WTC11 (cell line): ENCODE measurements around the gene GAK. TPM values are rescaled to one million over a fixed set of nuclear protein-coding genes. Genes with fewer than 3 reads are reported as not detected.

Source experiments
- ATAC-seq: fragments of 200-7000 bp; cut with Tn5 transposase; 2 replicates; pipeline ENCODE4 v1.10.0; 2021; ENCODE audit warnings: mild to moderate bottlenecking, moderate library complexity
- CTCF ChIA-PET: fragments of 300-600 bp; sonication (Branson Sonifier 250); formaldehyde crosslinking; loops from one replicate; lab custom pipeline; 2021; ENCODE audit warnings: antibody characterized with exemption; lab: Charles Lee
- POLR2A ChIA-PET: fragments of 350-600 bp; sonication (Branson Sonifier 250); formaldehyde crosslinking; loops from one replicate; lab custom pipeline; 2021; ENCODE audit warnings: antibody characterized with exemption; lab: Charles Lee
- DNase-seq: peaks from one replicate; pipeline ENCODE4 v3.0.0; 2021; ENCODE audit warnings: low spot score
- H3K27ac Mint-ChIP-seq: 2 replicates; pipeline ENCODE4 v1.8.0; 2021; ENCODE audit warnings: mixed read lengths
- H3K27me3 Mint-ChIP-seq: 2 replicates; pipeline ENCODE4 v1.8.0; 2021; ENCODE audit warnings: low read depth, mild to moderate bottlenecking, moderate library complexity, mixed read lengths
- H3K36me3 Mint-ChIP-seq: 2 replicates; pipeline ENCODE4 v1.8.0; 2021; ENCODE audit warnings: mixed read lengths
- H3K4me1 Mint-ChIP-seq: 2 replicates; pipeline ENCODE4 v1.8.0; 2022; ENCODE audit warnings: mixed read lengths
- H3K4me3 Mint-ChIP-seq: 2 replicates; pipeline ENCODE4 v1.8.0; 2021; ENCODE audit warnings: mild to moderate bottlenecking, moderate library complexity, mixed read lengths
- H3K9me3 Mint-ChIP-seq: 2 replicates; pipeline ENCODE4 v1.8.0; 2021; ENCODE audit warnings: mixed read lengths
- CDX4 ChIP-seq: fragments of 250-450 bp; sonication (Bioruptor Pico); IDR thresholded peaks from 2 replicates; pipeline ENCODE4 v1.9.0; 2021; ENCODE audit warnings: moderate library complexity, mild to moderate bottlenecking, inconsistent platforms, borderline replicate concordance
- ELF4 ChIP-seq: sonication (generic); formaldehyde crosslinking; IDR thresholded peaks from 2 replicates; pipeline ENCODE4 v1.8.1; 2022; ENCODE audit warnings: low read depth, mild to moderate bottlenecking, moderate library complexity, missing genetic modification reagents
- EMX1 ChIP-seq: fragments of 250-450 bp; sonication (Bioruptor Pico); IDR thresholded peaks from 2 replicates; pipeline ENCODE4 v1.8.0; 2021; ENCODE audit warnings: mild to moderate bottlenecking
- ERG ChIP-seq: fragments of 250-450 bp; sonication (Bioruptor Pico); IDR thresholded peaks from 2 replicates; pipeline ENCODE4 v1.8.0; 2021; ENCODE audit warnings: mild to moderate bottlenecking
- FOXJ3 ChIP-seq: sonication (generic); formaldehyde crosslinking; IDR thresholded peaks from 2 replicates; pipeline ENCODE4 v1.9.0; 2021; ENCODE audit warnings: missing genetic modification reagents, mild to moderate bottlenecking, borderline replicate concordance
- FOXK1 ChIP-seq: sonication (generic); formaldehyde crosslinking; IDR thresholded peaks from 2 replicates; pipeline ENCODE4 v1.8.0; 2022; ENCODE audit warnings: mild to moderate bottlenecking, moderate library complexity, missing genetic modification reagents
- MLX ChIP-seq: sonication (generic); formaldehyde crosslinking; IDR thresholded peaks from 2 replicates; pipeline ENCODE4 v1.8.1; 2023; ENCODE audit warnings: mild to moderate bottlenecking, missing genetic modification reagents, moderate library complexity
- NFE2L1 ChIP-seq: sonication (generic); formaldehyde crosslinking; IDR thresholded peaks from 2 replicates; pipeline ENCODE4 v1.8.1; 2023; ENCODE audit warnings: missing genetic modification reagents
- NR2C2 ChIP-seq: sonication (generic); formaldehyde crosslinking; IDR thresholded peaks from 2 replicates; pipeline ENCODE4 v1.8.0; 2022; ENCODE audit warnings: mild to moderate bottlenecking, missing genetic modification reagents
- PRDM15 ChIP-seq: sonication (generic); formaldehyde crosslinking; IDR thresholded peaks from 2 replicates; pipeline ENCODE4 v1.8.0; 2022; ENCODE audit warnings: missing genetic modification reagents
- ZBTB21 ChIP-seq: sonication (generic); formaldehyde crosslinking; IDR thresholded peaks from 2 replicates; pipeline ENCODE4 v1.8.1; 2023; ENCODE audit warnings: mild to moderate bottlenecking, missing genetic modification reagents, borderline replicate concordance
- ZNF138 ChIP-seq: sonication (generic); formaldehyde crosslinking; conservative IDR thresholded peaks from 2 replicates; pipeline ENCODE4 v1.8.1; 2022; ENCODE audit warnings: mild to moderate bottlenecking, moderate library complexity, missing genetic modification reagents
- ZNF263 ChIP-seq: sonication (generic); formaldehyde crosslinking; IDR thresholded peaks from 2 replicates; pipeline ENCODE4 v1.8.1; 2022; ENCODE audit warnings: low read depth, mild to moderate bottlenecking, moderate library complexity, missing genetic modification reagents
- total RNA-seq: library from RNA; stranded (reverse); gene quantifications from 3 replicates; pipeline ENCODE4 v1.2.3, GENCODE V29; 2021
- TF ChIP-seq, protein P1 (sequence below): sonication (generic); formaldehyde crosslinking; IDR thresholded peaks from 2 replicates; pipeline ENCODE4 v1.8.0; 2022; ENCODE audit warnings: mild to moderate bottlenecking, missing genetic modification reagents
- TF ChIP-seq, protein P2 (sequence below): sonication (generic); formaldehyde crosslinking; conservative IDR thresholded peaks from 2 replicates; pipeline ENCODE4 v1.8.1; 2023; ENCODE audit warnings: mild to moderate bottlenecking, low read depth, missing genetic modification reagents, moderate library complexity
- TF ChIP-seq, protein P3 (sequence below): fragments of 250-450 bp; sonication (Bioruptor Pico); IDR thresholded peaks from 2 replicates; pipeline ENCODE4 v1.9.0; 2021; ENCODE audit warnings: mild to moderate bottlenecking

Gene GAK
- total RNA-seq, 1 experiment from 2014 or later, result 121 TPM

GRCh38 chr4:900721-901120, 31.4 kb downstream of the GAK start (continued):
- TF ChIP-seq ZNF263, result no peak

DNA sequence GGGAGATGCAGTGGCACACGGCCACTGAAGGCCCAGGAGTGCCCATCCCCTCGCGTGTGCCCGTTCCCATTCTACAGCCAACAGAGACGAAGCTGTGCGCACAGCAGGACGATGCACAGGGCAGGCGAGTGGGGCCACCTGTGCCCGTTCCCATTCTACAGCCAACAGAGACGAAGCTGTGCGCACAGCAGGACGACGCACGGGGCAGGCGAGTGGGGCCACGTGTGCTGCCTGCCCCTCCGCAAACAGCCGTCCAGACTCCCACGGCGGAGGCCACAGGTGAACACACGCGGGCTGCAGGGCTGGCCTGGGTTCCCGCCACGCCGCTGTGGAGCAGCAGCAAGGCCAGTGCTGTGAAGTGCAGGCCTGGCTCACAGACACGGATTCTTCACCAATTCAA, 32.0 kb downstream of the GAK start:
- CTCF ChIA-PET, result no interaction called here
- Mint-ChIP-seq H3K4me1 (peaks cover 7% of the 10 kb centered on the region), H3K9me3 (no peaks in the 10 kb centered on the region), H3K36me3 (peaks cover 7% of the 10 kb centered on the region), H3K4me3 (no peak overlapping the region), H3K27ac (peak overlapping the region; percentile 65), H3K27me3 (no peaks in the 10 kb centered on the region)
- POLR2A ChIA-PET, result no interaction called here
- ATAC-seq, result no peak
- TF ChIP-seq FOXJ3 (CRISPR knock-in tag) (no peak), CDX4 (CRISPR knock-in tag) (no peak), EMX1 (no peak), ZBTB21 (CRISPR knock-in tag) (no peak), ELF4 (CRISPR knock-in tag) (no peak)
- TF ChIP-seq, protein P1, sequence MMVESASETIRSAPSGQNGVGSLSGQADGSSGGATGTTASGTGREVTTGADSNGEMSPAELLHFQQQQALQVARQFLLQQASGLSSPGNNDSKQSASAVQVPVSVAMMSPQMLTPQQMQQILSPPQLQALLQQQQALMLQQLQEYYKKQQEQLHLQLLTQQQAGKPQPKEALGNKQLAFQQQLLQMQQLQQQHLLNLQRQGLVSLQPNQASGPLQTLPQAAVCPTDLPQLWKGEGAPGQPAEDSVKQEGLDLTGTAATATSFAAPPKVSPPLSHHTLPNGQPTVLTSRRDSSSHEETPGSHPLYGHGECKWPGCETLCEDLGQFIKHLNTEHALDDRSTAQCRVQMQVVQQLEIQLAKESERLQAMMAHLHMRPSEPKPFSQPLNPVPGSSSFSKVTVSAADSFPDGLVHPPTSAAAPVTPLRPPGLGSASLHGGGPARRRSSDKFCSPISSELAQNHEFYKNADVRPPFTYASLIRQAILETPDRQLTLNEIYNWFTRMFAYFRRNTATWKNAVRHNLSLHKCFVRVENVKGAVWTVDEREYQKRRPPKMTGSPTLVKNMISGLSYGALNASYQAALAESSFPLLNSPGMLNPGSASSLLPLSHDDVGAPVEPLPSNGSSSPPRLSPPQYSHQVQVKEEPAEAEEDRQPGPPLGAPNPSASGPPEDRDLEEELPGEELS (CRISPR knock-in tag), result no peak
- TF ChIP-seq, protein P2, sequence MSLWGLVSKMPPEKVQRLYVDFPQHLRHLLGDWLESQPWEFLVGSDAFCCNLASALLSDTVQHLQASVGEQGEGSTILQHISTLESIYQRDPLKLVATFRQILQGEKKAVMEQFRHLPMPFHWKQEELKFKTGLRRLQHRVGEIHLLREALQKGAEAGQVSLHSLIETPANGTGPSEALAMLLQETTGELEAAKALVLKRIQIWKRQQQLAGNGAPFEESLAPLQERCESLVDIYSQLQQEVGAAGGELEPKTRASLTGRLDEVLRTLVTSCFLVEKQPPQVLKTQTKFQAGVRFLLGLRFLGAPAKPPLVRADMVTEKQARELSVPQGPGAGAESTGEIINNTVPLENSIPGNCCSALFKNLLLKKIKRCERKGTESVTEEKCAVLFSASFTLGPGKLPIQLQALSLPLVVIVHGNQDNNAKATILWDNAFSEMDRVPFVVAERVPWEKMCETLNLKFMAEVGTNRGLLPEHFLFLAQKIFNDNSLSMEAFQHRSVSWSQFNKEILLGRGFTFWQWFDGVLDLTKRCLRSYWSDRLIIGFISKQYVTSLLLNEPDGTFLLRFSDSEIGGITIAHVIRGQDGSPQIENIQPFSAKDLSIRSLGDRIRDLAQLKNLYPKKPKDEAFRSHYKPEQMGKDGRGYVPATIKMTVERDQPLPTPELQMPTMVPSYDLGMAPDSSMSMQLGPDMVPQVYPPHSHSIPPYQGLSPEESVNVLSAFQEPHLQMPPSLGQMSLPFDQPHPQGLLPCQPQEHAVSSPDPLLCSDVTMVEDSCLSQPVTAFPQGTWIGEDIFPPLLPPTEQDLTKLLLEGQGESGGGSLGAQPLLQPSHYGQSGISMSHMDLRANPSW (CRISPR knock-in tag), result no peak
- no peak for DNase-seq

DNA sequence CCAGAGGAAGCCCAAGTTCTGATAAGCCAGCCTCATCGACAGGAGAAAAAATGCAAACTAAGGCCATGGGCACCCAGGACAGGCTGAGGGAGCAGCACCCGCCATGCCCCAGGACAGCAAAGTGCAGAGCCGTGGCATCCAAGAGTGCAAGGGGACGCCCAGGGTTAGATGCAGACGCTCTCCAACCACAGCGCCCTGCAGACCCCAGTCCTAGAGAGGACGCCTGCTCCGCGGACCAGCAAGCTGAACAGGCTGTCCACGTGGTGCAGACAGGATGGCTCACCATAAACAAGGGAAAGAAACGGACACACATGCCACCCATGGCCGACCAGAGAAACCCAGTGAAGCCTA, 32.6 kb downstream of the GAK start:
- Mint-ChIP-seq H3K36me3 (peaks cover 4% of the 10 kb centered on the region), H3K4me3 (no peak overlapping the region), H3K4me1 (peaks cover 7% of the 10 kb centered on the region), H3K27me3 (no peaks in the 10 kb centered on the region), H3K9me3 (no peaks in the 10 kb centered on the region), H3K27ac (peak overlapping the region; percentile 85; the same call in 1 of the 2 replicates)
- ATAC-seq, result no peak
- ChIA-PET CTCF (no interaction called here), POLR2A (no interaction called here)
- no peak for DNase-seq
- TF ChIP-seq MLX (CRISPR knock-in tag) (no peak), ERG (CRISPR knock-in tag) (no peak), NR2C2 (CRISPR knock-in tag) (no peak), ZNF138 (no peak), NFE2L1 (no peak), PRDM15 (no peak), FOXK1 (CRISPR knock-in tag) (no peak)
- TF ChIP-seq, protein P3, sequence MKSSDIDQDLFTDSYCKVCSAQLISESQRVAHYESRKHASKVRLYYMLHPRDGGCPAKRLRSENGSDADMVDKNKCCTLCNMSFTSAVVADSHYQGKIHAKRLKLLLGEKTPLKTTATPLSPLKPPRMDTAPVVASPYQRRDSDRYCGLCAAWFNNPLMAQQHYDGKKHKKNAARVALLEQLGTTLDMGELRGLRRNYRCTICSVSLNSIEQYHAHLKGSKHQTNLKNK, result no peak
- TF ChIP-seq, protein P1 (CRISPR knock-in tag), result no peak
